Measurements from ENCODE around the gene TBKBP1.
"Not testable (repeated sequence)": the region's sequence is repeated elsewhere in the genome, so short reads cannot be mapped to it uniquely, and the experiment has no call there.

Gene TBKBP1

DNA sequence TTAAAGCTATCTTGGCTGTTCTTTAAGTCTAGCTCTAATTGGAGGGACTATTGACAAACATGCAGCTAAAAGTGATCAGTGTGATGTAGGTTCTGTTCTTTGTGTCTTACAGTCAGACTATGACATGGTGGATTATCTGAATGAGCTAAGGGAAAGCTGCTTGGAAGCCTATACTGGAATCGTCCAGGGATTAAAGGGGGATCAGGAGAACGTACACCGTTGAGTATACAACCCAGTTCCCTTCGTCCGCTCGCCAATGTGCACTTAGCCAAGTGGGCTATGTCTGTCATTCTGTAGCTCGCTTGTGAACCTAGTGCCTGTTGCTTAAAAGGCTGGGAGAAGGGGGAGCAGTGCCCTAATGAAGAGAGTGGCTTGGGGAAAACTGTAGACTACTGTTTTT is 15.8 kb upstream of the TBKBP1 start:
- no peak for DNase-seq (ENCODE audit: low read depth)

DNA sequence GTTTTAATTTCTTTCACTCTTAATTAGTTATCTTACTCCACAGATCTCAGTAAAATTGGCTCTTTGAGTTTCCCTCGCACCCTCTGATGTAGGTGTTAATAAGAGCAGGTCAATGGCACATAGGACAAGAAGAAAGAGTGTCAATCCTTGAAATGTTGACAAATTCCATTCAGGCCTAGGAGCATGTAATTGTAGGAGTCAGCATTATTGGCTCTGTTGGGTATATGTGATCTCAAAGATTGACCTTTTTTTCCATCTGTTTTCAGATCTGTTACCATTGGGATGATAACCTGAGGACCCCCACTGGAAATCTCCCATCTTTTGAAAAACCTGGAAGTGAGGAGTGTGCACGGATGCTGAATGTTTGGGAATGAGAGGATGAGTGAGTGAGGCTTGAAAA is 11.8 kb upstream of the TBKBP1 start:
- DNase-seq (ENCODE audit: low read depth), result no peak

DNA sequence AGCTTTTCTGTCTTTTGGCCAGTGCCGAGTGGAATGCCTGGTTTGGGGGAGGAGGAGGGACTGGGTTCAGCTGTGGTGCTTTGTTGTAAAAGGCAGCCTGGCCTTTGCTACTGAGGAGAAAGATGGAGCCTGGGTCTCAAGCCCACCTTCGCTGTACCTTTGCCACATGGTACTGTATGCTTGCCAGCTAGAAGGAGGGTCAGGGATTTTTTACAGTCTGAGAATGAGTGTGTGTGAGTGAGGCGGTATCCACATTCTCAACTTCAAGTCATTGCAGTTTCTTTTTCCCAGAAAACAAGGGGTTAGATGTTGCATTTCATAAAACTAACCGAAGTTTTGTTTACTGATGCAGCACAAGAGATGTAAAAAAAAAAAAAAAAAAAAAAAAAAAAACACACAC is 11.2 kb upstream of the TBKBP1 start:
- DNase-seq (ENCODE audit: low read depth), result not testable (repeated sequence)

DNA sequence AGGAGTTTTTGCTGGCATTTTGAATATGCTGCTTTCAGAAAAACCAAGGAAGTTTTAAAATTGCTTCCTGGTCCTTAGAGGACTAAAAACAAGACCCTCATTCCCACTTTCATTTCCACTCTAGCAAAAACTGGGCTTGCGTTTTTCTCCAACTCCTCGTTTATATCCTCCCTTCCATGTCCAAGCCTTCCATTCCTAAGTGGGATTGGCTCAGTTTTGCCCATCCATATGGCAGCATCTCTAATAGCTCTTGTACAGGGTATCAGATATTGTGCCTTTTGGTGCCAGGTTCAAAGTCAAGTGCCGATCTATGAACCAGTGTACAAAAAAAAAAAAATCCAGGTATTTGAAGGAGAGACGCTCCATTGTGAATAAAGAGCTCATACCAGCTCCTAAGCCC is 9.9 kb upstream of the TBKBP1 start:
- DNase-seq (ENCODE audit: low read depth), result no peak

DNA sequence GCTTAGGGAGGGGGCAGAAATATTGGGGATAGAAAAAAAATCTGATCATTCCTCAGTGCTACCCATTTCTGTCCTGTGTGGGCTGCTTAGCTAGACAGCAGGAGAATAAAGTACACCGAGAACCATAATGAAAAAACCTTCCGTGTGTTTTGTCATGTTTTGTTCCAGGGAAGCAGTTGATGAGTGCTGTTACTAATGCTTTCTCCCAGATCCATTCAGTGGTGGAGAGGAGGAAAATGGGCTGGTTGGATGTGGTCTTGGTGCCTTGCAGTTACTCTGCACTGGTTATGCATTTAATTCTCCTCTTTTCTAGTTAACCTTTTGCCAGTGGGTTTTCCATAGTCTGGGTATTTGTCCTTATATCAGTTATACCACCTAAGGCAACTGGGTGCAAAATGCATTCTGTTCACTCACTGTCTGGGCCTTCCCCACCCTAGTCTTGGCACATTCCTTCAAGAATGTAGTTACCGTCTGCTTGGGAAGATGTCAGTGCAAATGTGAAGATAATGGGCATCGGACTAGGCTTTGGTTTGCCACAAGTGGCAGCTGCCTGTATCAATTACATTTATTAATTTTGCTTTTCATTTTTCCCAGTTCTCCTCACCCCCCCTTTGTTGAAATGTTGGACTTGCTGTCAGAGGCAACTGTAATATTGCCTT is 9.3 kb upstream of the TBKBP1 start:
- DNase-seq (ENCODE audit: low read depth), result no peak

DNA sequence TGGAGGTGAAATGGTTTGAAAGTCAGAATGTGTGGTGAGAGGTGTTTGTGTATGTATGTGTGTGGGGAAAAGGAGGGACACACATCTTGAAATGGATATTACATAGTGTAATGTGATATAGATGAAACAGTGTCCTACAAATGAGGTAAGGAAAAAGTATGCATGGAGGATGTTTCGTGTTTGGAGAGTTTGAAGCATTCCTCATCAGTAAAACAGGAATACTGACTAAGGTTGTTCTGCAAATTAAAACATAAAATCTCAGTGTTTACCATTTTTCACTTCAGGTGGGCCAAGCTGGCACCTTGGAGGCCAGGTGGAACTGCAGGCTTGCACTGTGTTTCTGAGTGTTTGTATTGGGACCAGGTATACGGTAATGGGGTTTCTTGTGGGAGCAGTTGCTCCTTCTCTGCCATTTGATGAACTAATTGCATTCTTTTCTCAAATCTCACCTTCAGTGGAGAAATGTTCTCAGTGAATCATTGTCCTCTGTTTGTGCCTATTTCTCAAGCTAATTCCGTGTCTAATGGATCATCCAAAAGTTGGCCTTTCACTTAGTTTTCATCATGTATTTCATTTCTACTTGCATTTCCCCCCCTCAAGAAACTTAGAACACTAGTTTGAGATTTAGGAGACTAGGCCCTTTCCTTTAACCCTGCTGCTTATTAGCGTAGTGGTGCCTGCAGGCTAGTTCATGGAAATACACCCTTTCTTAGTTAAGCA is 8.2 kb upstream of the TBKBP1 start:
- DNase-seq (ENCODE audit: low read depth), result no peak

DNA sequence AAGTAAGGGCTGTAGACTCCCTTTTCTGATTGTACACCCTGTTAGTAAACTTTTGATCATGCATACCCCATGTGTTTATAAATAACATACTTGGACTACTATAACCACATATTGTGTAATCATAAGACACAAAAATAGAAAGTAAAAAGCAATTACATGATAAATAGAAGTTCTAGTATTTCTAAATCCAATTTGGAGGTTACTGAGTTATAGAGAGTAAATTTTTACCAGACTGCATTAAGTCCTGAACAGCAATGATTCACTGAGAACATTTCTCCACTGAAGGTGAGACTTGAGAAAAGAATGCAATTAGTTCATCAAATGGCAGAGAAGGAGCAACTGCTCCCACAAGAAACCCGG is 7.7 kb upstream of the TBKBP1 start:
- no peak for DNase-seq (ENCODE audit: low read depth)

DNA sequence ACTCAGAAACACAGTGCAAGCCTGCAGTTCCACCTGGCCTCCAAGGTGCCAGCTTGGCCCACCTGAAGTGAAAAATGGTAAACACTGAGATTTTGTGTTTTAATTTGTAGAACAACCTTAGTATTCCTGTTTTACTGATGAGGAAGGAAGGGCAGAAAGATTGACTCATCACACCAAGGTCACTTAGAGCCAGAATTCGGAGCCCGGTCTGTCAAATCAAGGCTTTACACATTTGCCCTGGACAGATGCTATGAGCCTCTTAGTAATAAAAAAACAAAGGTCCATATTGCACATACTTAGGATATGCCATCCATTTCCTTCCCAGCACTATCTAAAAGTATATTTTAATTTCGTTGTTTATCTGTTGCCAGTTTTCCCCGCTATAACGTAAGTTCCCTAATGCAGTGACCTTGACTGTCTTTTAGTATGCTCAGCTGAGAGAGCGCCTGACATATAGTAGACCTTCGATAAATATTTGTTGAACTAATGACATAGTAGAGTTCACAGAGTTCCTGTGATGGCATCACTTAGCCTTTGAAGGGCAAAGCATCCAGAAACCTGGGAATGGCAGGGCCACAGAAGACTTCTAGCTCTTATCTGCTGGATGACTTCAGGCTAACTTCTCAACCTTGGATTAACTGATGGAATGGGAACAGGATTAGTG is 7.2 kb upstream of the TBKBP1 start:
- no peak for DNase-seq (ENCODE audit: low read depth)

DNA sequence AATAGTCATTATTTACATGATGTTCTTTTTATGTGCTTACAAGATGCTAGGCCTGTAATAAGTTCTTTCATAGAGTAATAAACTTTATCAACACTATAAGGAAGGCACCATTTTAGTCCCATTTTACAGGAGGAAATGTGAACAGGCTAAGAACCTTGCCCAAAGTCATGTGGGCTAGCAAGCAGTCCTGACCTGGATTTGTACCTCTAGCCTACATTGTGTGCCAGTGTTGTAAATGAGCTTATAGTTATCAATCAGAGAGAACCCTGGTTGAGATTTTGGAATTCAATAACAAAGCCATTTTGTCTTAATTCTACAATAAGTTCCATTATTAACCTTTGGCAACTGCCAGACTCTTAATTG is 6.7 kb upstream of the TBKBP1 start:
- no peak for DNase-seq (ENCODE audit: low read depth)

DNA sequence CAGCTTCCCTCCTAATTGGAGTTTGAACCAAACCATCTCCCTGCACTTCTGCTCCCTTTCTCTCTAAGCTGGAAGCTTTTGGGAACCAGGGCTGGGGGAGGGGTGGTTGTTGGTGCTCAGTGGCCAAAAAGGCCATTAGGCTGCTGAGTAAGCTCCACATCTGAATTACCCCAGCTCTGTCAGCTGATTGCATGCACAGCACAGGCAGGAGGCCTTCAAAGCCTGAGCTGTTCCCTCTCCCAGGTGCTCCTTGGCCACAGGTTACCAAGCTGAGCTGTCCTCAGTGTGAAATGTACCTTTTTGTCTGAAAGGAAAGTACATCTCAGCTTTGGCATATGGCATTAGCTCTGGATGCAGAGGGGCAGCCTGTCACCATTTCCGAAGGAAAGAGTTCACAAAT is 6.2 kb upstream of the TBKBP1 start:
- DNase-seq (ENCODE audit: low read depth), result no peak

DNA sequence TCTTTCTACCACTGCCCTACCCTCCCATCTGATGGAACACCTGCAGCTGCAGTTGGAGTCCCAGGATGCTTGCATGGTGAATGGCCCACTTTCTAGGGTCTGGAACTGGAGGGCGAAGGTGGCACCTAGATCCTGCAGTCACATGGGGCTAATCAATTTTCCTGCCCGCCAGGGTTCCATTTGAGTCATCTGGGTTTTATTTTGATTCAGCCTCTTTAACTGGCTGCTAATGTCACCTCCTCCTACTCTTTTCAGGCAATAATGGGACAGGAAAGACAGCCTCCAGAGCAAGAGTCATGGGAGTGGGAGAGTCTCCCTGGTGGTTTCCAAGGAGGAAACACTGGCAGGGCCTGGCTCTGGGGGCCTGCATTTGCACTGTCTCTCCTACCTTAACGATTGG is 3.8 kb upstream of the TBKBP1 start:
- DNase-seq (ENCODE audit: low read depth), result no peak

DNA sequence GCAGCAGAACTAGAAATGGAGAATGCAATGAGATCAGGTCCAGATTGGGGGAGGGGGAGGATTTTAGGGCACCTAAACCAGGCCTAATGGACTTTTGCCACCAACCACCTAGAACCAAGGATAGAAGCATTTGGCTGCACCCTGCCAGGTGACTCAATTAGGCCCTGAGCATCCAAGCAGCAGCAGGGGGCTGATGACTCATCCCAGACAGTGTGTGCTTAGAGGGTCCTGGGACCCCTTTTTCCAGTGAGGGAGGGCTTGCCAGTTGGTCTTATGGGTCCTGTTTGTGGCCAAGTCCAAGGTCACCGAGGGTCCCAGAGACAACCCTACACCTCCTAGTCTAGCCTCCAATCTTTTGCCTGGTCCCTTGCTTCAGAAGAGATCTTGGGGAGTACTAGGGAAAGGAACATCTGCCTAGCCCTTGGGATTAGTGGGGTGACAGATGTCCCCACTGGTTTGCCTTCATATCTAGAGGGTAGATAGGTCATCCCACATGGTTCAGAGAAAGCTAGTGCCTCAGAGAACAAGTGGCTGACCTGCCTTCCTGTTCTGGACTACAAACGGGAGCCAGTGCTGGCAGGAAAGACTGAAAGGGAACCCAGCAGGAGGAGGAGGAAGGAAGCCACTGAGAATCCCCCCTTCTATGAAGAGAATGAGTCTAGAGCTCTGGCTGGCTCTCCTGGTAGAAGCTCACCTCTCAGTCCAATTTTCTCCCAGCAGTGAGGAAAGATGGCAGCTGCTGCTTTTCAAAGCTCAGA is 1.6 kb upstream of the TBKBP1 start:
- no peak for DNase-seq (ENCODE audit: low read depth)

DNA sequence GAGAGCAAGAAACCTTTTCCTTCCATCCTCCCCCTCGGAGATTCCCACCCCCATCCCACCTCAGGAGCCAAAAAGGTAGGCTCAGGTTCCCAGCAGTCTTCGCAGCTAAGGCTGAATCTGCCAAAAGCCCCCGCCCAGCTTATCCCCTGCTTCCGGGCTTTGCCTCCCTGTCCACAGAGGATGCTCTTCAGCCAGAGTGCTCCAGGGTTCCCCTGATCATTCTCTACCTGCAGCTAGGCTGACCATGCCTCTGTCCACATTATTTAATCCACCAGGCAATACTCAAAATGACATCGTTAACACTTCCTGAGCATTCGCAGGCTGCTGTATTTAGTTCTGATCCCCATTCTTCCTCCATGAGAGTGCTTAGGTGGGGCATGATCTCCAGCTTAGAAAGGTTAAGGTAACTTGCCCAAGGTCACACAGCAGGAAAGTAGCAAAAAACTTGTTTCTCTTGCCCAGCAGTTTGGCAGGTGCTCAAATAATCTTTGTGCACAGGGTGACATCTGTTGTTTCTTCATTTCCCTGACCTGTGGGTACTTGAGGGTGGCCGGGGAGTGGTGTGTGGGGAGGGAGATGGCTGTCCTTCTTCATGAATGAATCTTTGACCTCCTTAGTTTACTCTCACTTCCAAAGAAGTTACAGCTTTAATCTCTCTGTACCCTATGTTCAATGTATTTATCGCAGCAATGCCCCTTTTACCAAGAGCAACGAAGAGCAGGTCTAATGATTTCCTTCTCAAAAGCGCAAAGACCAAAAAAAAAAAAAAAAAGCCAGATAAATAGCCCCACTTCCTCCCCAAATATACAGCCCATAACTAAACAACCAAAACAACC is 848 bp upstream of the TBKBP1 start:
- DNase-seq (ENCODE audit: low read depth), result no peak

DNA sequence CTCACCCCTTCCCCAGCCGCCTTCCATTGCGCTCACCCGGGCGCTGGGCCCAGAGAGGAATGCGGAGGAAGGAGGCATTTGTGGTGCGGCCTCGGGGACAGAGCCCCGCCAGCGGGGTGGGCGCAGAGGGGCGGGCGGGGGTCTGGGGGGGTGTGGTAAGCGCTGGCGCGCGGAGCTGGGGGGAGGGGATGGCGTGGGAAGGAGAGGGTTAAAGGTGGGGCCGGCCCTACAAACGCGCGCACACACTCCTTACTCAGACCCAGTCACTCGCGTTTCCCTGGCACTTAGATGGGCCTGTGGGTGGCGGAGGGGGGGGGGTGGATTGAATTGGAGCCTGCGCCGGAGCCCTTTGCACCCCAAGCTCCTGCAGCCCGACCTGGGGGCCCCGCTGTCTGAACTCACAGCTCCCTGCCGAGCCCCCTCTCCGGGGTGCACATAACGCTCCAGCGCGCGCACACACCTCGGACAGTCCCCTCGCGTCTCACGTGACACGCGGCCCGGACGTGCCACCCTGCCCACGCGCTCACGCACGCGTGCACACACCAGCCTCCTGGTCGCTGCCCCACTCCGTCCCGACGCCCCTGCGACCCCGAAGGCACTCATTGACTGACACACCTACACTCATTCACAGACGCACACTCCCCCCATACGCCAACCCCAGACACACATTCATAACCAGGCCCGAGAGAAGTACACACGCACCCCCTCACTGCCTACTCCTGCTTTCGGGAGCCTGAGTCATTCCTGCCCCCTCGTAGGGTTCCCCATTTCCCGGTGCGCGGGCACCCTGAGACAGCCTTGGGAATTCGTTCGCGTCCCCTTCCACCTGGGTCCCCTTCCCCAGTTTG is 844 bp downstream of the TBKBP1 start:
- no peak for DNase-seq (ENCODE audit: low read depth)

DNA sequence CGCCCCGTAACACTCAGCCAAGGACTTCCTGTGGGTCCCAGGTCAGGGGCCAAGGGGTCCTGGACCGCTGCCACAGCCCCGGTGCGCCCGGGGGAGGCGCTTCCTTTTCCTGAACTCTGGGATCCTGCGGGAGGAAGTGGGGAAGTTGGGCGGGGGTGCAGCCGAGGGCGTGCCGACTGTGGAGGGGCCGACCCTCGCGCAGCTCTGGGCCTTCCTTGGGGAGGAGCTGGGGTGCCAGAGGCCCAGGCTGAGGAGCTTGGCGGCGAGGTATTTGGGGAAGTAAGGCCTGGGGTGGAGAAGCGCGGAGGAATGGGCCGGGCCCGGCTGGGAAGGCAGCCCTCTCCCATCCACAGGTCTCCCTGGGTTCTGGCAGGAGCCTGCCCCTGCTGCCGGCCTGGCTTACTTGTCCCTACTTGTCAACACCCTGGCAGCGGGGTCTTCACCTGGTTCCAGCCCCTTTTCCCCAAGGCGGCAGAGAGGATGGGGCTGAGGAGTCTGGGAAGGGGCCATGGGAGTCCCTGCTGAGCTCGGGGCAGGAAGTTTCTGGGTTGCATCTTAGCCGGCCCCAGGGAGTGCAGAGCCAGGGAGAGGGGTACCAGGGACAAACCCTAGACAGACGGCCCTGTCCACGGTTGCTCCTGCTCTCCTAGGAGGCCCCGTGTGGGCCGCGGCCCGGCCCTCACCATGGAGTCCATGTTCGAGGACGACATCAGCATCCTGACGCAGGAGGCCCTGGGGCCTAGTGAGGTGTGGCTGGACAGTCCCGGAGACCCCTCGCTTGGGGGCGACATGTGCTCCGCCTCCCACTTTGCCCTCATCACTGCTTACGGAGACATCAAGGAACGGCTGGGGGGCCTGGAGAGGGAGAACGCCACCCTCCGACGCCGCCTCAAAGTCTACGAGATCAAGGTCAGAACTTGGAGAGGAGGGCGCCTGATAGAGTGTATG is 1.7 kb downstream of the TBKBP1 start:
- no peak for DNase-seq (ENCODE audit: low read depth)

DNA sequence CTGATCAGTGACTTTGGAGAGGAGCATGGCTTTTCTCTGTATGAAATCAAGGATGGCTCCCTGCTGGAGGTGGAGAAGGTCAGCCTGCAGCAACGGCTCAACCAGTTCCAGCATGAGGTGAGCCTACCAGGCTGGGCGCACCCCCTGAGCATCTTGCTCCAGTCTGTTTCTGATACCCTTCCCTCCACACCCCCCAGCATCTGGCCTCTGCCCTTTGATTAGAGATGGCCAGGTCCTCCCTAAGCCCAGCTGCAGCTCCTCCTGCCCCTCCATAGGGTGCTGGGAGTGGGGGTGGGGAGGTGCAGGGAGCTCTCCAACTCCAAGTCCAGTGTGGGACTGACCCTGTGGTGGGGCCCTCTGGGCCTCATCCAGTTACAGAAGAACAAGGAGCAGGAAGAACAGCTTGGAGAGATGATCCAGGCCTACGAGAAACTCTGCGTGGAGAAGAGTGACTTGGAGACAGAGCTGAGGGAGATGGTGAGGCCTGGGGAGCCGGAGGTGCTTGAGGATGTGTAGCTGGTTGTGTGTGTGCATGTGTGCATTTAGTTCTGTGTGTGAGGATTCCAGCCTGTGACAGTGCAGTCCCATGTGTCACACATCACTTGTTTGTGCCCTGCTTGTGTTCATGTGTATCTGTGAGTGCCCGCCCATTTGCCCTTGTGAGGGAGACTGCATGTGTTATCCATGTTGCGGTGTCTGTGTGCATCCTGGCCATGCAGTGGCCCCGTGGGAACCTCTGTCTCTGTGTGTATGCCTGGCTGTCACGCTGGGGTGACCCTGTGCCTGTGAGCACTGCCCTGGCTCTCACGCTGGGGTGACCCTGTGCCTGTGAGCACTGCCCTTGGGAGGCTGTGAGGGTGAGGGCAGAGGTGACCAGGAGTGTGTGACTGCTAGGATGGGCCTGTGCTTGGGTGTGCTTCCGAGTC is 3.0 kb downstream of the TBKBP1 start:
- no peak for DNase-seq (ENCODE audit: low read depth)

DNA sequence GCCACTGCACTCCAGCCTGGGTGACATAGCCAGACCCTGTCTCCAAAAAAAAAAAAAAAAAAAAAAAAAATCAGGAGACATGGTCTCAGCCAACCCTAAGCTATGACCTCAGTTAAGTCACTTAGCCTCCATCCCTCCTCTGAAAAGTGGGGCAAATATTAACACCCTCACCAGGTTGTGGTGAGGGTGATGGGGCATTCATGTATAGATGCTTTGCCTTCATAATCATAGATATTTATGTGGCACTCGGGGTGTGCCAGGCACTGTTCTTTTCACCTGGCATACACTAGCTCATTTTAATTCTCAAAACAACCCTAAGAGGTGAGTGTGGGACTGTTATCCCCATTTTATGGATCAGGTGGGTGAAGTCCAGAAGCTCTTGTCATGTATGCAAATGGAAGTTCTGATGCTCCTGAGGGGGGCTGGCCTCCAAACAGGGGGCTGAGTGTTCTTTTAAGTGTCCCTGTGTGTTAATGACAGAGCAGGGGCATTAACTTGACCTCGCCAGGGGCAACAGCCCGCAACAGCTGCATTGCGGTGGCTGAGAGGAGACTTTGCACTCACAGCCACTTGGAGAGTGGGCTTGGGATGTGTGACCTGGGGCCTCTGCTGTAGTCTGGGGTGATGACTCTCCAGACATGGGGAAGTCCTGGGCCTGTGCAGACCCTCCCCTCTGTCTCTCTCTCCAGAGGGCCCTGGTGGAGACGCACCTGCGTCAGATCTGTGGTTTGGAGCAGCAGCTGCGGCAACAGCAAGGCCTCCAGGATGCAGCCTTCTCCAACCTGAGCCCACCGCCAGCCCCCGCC is 4.1 kb downstream of the TBKBP1 start:
- no peak for DNase-seq (ENCODE audit: low read depth)
